DMS 273 (cell line): Measurements from ENCODE around the gene FN3K.

Source experiments
- DNase-seq: peaks from one replicate; lab custom pipeline; 2025; ENCODE audit not compliant: unreplicated experiment; lab: John Stamatoyannopoulos, UW

The FN3K gene

GRCh38 chr17:82793974-82794630 lies 58.7 kb downstream of the FN3K start:
- no peak for DNase-seq

GRCh38 chr17:82794781-82795482 lies 59.5 kb downstream of the FN3K start:
- DNase-seq: no peak

GRCh38 chr17:82795615-82796014 lies 60.2 kb downstream of the FN3K start:
- no peak for DNase-seq

- no peak for DNase-seq
Observed at GRCh38 chr17:82797061-82797460, 61.6 kb downstream of the FN3K start.

- DNase-seq: no peak
Observed at GRCh38 chr17:82798752-82799151, 63.3 kb downstream of the FN3K start.

- DNase-seq: no peak
Observed at GRCh38 chr17:82799591-82799990, 64.2 kb downstream of the FN3K start.
